ENCODE results near the gene IMMP1L. TPM values are rescaled to one million over a fixed set of nuclear protein-coding genes. Genes with fewer than 3 reads are reported as not detected.

The IMMP1L gene
- total and polyA plus RNA-seq, 2 of the 8 experiments (the other 6 are each of a cell fraction or from before 2014, with no cell fraction given), result 27.4 to 47.7 TPM

DNA sequence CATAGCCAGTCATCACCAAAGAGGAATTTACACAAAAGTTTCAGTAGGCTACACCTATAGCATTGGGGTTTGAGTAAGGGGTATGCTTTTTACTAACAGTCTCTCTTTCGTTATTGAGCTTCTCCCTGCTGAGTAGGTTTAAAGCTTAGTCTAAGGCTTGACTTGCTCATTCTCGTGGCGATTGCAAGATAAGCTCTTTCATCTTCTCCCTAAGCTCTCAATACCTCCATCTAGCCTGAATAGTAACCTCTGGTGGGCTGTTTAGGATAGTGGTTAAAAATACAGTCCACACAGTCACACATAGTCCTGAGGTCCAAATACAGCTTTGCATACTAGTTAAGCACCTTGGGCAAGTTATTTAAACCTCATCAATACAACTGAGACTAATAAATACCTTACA is 65.6 kb downstream of the IMMP1L start (continued):
- TF ChIP-seq KDM5A (IDR thresholded peaks at IDR 0.05; ENCODE audit: low read length) (no peak), KDM4A (IDR thresholded peaks at IDR 0.05; ENCODE audit: low read depth, low read length, severe bottlenecking) (no peak), CBX5 (IDR thresholded peaks at IDR 0.05; ENCODE audit: low read depth, low read length) (no peak), BCL11A (IDR thresholded peaks at IDR 0.05; ENCODE audit: low read depth in 2 of 2, low read length in 2 of 2) (no peak), CHD1 (IDR thresholded peaks at IDR 0.05; ENCODE audit: low read depth, low read length) (no peak), CEBPB (IDR thresholded peaks at IDR 0.05; ENCODE audit: low read depth, low read length) (no peak)

Data from H1 (cell line).